Activated T-helper 9 cell treated with anti-CD3 and anti-CD28 coated beads, Interleukin-2, amount 50 U/mL, for 16 hours (primary cell): ENCODE measurements around the gene NPTX1.

Experiments used
- DNase-seq: peaks from one replicate; pipeline ENCODE4 v3.0.0-alpha.2; 2020; ENCODE audit warnings: low read depth

Gene NPTX1

DNA sequence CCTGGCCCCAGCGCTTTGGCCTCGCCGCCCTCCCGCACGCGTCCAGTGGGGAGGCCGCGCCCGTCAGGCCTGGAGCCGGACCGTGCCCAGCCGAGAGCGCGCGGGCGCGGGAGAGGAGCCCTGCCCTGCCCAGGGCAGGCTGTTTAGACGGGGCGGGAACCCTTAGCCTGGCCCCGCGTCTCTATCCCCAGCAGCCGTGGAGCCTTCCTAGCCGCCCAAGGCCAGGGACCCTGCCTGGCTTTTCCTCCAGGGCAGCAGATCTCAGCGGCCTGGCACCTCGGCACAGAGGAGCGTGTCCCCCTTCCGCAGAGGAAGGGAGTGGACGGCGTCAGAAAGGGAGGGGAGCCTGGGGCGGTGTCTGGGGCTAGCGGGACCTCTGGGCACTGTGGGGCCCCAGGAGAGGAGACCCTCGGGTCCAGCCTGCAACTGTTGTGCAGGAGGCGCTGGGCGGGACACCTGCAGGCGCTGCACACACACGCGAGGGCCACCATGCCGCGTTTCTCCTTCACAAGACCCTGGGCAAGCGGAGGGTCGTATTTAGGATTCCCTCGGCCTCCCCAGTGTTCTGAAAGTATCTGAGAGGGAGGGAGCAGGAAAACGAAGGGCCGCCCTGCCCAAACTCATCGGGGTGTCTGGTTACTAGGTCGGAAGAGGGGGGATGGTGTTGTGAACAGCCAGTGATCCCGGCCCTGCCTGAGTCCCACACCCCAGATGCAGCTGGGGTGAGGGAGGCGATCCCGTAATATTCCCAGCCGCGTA is 2.3 kb upstream of the NPTX1 start:
- no peak for DNase-seq

DNA sequence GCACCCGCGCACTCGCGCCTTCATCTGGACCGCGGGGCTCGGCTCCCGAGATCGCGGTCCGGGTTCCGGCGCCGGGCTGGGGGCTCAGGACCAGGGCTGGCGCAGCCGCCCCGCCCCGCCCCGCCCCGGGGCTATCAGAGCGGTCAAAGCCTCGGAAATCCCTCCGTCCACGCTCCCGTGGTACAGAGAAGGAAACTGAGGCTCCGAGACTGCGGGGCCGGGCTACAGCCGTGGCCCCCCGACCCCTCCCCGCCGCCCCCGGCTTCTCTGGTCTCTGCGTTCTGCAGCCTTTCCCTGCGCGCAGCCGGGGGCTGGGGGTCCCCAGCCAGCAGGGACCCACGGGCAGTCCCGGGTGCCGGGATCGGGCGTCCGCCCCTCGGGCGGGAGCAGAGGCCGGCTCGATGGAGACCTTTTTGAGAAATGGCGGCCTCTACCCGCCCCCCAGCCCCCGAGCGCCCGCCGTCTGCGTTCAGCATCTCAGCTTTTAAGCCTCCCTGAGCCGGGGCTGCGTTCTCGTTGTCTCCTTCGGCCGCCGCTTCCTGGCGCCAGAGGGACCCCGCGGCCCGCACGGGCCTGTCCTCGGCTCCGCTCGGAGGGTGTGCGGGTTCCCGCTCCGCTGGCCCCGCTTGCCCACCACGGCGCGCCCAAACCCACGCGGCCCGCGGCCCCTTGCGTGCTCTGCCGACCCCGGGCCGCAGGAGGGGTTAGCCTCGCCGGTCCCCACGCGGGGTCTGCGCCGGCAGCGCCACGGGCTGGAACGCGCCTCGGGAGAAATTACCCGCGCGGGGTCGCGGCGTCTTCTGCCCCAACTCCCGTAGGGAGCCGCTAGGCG is 1.5 kb upstream of the NPTX1 start:
- no peak for DNase-seq

DNA sequence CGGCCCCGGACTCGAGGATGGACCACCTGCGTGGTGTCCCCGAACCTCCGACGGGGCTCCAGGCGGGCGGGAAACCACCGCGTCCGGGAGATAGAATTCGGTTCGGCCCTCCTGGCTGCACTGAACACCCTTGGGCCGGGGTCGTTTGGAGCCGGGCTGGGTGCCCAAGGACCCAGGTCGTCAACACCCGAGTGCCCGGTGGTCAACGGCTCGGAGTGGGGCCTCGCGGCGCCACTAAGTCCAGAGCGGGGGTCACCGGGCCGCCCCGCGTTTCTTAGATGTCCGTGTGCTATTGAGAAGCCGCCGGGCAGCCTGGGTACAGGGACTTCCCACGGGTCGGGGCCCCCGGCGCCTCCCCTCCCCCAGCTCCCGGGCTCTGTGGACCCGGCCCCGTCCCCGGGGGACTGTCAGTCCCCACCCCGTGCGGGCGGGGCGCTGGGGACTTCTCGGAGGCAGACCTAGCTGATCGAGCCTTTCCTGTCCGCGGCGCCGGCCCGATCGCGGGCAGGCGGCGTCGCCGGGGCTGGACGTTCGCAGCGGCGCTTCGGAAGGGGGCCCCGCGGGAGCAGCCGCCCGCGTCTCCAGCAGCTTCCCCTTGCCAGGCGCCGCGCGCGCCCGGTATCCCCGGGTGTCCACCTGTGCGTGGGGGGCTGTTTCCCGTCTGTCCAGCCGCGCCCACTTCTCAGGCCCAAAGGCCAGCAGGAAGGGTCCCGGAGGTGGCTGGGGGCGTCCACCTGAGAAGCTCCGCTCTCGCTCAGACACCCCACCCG is 655 bp upstream of the NPTX1 start:
- no peak for DNase-seq

DNA sequence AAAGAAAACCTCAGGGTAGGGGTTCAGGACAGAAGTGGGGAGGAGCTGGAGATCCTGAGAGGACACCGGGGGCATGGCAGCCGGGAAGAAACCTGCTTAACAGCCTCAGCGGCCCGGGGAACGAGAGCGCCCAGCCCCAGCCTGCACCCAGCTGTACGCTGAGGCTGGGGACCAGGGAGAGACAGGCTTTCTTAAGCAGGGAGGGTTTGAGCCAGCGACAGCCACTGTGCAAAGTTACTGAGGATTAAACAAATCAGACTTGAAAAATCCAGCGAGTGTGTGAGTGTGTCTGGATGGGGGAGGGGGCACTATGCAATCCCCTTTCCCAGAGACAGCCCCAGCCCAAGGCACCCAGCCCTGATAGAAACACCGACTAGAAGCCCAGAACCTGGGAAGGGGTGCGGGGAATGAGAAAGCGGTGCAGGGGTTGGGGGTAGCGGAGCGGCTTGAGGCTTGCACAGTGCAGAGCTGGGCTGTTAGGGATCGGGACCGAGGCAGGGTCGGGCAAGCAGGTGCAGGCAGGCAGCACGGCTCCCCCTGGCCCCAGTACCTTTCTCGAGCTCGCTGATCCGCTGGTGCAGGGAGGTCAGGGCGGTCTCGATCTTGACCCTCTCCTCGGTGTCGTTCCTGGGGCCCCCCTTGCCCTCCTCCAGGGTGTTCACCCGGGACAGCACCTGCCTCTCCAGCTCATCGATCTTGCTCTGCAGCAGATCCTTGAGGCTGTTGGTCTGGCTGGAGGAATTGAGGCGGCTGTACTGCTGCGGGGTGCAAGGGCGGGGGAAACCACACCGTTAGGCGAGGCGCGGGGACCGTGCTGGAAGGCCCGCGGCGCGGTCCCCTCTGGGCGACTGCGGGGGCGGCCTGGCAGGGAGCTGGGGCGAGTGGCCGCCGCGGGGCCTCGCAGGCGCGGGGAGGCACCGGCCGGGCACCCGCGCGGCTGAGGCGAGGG is 1.2 kb downstream of the NPTX1 start:
- no peak for DNase-seq

DNA sequence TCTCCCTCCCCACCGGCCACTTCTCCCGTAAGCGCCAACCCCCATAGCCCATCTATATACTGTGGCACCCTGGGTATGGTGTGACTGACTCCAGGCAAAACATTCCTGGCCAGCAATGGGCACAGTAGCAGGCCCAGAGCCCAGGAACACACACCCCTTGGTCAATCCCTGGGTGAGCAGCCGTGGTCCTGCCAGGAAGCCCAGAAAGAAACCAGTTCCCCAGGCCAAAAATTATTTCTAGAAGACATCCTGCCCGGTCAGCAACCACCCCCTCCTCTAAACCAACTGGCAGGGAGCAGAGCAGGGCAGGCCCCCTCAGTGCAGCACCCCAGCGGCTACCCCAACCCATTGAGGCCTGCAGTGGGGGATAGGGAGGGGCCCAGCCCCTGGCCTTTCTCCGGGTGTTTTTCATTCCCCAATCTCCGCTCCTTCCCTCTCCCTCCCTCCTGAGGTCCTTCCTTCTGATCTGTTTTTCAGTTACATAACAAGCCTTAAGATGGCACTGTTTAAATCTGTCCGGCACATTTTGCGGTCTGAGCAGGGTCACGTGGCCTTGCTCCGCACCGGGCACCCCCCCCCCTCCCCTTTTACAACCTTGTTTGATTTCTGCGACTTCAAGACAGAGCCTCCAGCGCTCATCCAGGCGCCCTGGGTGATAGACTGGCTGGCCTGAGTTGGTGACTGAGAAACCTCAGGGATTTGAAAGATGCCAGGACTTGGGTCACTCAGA is 2.0 kb downstream of the NPTX1 start:
- no peak for DNase-seq

DNA sequence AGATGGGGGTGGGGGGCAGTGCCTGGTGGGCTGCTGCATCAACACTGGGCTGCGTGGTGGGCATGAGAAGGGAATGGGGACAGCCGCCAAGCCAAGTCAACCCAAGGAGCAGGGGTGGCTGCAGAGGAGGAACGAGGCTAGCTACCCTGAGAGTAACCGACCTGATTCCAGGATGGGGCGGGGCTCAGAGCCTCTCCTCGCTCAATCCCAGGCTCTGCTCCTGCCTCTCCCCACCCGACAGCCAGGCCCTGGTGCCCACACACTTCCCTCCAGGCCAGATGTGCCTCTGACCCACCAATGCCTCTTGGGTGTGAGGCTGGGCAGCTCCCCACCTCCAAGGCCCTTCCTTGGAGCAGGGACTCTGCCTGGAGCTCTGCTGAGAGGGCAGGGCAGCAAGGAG is 2.7 kb downstream of the NPTX1 start:
- DNase-seq, result no peak

DNA sequence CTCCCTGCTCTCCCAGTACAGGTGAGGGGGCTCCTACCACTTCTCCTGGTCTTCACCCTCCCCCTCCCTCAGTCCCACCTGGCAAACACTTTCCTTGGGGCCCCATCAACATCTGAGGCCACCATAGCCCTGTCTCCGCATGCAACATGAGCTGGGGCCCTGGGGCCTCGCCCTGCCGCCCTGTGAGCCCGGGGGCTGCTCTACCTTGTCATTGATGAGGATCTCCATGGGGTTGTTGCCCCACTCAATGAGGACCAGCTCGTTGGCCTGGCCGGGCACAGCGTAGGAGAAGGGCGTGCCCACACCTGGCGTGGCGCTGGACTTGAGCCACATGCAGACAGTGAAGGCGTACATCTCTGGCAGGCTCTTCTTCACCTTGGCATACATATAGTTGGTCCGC is 3.4 kb downstream of the NPTX1 start:
- DNase-seq, result no peak

DNA sequence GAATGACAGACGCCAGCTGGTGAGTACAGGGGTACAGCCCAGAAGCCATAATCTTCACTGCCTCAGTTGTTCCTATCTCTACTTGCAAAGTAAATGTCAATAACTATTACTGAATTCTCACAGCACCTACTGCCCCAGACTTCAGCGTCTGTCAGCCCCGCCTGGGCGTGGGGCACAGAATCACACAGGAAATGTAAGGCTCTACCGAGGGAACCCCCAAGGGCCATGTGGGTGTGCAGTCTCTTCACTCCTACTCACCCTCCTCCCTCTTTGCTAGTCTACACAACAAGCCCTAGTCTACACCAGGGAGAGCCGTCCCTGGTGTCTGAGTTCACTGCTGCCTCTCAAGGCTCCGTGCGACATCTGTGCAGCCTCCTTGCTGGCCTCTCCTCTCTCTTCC is 4.5 kb downstream of the NPTX1 start:
- DNase-seq, result no peak

DNA sequence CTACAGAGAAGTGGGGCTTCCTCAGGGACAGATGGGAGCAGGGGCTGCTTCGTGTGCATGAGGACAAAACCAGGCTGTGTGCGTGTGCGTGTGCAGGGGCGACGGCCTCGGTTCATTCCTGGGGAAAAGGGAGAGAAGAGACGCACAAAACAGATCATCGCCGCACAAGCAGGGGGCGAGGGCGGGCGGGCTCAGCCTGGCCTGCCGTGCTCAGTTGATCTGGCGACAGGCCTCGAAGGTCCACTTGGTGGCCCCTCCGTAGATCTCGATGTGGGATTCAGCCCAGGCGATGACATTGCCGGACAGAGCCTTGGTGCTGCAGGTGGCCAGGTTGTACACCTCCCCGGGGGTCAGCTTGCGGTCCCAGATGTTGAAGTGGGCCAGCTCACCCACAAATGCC is 5.8 kb downstream of the NPTX1 start:
- DNase-seq, result no peak

DNA sequence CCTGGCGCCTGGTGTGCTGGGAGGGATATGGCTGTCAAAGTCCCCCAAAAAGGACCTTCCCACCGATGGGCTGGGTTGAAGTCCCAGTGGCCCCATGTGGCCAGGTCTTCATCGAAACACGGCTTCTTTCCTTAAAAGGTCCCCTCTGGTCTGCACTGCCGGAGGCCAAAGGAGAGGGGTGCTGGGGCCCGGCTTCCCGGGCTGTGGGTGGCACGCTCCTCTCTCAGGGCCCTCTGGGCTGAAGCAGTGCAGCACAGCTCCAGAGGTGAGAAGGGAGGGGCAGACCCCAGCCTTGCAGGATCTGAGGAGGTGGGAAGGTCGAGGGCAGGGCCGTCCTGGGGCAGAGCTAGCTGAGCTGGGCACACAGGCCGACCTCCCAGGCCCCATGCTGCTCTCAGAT is 6.7 kb downstream of the NPTX1 start:
- DNase-seq, result no peak

DNA sequence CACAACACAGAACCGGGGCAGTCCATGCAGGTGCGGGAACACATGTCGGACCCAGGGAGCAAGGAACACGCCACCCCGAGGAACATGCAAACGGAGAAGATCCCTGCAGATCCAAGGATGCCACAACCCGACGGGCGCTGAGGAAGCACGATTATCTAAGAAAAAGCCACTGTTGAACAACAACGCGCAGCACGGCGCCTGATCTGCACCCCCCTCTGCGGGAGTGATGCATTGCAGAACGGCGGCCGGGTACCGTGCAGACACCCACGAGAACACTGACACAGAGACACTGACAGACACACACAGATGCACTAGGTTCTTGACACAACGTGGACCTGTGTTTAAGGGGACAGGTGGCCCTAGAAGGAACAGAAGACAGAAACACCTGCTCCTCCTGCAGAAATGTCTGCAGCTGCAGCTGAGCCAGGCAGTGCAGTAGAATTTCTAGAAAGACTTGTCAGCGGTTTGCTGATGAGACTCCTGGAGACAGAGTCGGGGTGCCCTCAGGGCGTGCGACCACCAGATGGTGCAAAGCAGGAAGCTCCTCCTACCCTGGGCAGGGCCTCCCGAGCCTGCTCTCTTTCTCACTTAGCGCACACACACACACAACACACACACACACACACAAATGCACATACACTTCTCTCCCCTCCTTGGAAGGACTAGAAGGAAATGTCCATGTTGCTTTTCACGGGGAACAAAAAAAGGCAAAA is 7.5 kb downstream of the NPTX1 start:
- no peak for DNase-seq

DNA sequence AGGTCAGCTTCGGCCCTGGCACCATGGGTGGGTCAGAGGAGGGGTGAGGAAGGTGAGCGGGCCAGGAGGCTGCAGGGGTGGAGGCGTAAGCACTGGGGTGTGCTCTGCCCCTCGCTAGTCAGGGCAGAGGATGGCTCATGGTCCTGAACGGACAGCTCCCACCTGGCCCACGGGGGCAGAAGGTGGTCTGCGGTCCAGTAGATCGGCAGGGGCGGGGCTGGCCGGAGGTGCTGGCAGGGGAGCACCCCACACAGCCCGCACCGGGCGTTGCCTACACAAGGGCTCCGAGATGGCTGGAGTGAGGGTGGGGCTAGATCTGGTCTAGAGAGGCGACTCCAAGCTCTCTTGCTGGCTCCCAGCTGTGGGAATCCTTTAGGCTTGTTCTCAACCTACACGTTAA is 8.2 kb downstream of the NPTX1 start:
- no peak for DNase-seq

DNA sequence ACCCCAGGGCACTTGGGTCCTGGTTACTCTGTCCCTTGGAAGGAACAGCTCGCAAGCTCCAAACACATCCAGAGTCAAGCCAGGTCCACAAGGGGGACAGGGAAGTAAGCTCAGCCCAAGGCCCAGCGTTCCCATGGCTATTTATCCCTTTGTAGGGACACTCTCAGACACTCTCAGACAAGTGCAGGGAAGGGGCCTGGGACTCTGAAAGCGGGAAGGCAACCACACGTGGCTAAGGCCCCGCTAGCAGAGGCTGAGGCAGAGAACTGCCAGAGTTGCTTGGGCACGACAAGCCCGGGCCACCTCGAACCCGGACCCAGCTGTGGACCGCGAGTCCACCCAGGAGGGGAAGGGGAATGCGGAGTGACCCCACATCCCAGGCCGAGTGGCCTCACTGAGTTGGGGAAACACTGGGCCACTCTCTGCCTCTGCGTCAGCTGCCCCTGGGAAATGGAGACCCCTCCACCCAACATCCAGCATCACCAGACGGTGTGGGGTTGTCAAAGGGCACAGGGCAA is 10.2 kb downstream of the NPTX1 start:
- DNase-seq, result no peak

DNA sequence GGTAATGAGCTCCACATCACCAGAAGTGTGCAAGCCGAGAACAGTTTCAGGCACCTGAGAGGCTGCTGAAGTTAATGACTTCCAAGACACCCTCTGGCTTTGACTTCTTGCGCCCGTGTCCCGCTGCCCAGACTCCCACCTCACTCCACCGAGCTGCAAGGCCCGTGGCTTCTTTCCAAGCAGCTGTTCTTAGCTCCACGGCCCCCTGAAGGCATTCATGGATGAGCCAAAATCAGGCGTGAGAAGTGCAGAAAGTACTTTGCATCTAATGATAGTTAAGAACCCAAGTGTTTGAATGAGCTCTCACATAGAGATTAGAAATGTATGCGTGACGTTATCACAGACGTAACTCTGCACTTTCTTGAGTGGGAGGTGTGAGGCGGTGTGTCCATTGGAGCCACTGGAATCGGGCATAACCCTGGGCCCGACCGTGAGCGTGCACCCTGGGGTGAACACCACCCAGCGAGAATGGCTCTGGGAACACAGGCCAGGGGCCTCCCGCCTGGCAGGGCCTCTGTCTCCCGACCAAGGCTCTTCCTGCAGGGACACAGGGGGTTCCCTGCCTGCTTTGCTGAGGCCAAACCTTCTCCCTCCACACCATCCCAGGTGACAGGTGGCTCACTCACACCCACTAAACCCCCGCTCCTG is 11.0 kb downstream of the NPTX1 start:
- DNase-seq, result no peak

DNA sequence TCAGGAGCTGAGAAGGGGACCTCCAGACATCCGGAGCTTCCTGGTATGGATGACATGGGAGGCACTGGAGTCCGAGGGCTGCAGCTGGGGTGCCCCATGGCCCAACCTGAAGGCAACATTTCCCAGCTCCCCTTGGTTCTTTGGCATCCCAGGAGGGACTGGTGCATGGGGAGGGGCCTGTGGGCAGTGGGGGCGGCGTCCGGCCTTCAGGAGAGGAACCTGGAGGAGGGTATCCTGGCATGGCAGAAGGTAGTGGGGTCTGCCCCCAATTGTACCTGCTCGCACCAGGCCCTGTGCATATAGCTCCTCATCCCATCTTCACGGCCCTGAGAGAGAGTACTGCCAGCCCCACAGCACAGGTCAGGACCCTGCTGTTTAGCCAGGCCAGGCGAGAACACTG is 11.9 kb downstream of the NPTX1 start:
- DNase-seq, result no peak

DNA sequence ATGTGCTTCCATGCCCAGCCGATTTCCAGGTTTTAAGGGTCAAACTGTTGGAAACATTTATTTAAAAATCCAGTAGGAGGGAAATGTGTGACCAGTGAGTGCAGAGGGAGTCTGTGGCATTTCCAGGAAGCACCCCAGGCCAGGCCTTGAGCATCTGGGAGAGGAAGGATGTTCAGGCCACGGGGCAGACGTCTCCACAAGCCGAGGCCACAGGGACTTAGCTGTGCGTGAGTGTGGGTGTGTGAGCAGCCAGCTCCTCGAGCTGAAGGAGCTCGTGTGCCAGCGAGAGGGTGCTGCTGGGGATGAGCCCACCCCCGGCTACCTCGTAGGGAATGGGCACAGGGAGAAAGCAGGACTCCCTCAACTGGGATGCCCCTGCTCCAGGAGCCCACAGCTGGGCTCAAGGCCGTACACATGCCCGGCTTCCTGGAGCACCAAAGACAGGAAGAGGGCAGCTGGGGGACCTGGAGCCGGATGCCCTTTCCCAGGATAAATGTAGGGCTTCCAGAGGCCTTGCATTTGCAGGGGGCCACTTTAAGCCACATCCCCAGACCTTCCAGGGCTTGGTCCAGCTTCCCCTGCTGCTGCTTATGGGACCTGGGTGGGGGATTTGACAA is 12.5 kb downstream of the NPTX1 start:
- no peak for DNase-seq

DNA sequence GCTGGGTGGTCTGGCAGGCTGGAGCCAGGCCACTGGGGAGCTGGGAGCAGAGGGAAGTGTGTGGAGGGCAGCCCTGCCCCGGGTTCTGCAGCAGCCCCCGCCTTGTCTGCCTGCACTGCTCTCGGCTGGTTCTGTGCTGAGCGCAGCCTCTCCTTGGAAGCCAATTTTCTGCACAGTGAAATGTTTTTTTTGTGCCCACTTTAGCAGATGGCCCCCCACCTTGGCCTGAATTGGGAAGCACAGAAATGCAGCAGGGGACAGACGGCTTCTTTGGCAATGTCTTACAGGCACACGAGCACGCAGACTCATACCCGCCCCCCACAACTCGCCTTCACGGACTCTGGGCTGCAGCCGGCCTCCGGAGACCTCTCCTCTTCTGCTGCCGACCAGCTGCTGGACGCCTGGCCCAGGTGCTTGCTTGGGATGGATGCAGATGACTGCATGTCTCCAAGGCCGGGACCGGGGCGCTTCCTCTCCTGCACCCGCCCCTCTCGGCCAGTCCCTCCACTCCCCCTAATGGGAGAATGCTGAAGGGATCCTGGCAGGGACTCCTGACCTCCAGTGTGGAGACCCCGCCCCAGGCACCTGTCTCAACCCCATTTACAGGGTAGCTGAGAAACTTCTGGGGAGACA is 14.8 kb downstream of the NPTX1 start:
- no peak for DNase-seq

DNA sequence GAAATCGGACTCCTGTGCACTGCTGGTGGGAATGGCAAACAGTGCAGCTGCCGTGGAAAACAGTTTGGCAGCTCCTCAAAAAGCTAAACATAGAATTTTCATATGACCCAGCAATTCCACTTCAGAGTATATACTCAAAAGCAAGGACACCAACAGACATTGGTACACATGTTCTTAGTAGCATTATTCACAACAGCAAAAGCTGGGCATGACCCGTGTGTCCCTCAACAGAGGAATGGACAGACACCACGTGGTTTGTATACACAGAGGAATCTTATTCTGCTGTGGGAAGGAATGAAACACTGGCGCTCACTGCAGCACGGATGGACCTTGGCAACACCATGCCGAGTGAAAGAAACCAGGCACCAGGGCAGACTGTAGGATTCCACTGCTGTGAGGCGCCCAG is 16.0 kb downstream of the NPTX1 start:
- no peak for DNase-seq

DNA sequence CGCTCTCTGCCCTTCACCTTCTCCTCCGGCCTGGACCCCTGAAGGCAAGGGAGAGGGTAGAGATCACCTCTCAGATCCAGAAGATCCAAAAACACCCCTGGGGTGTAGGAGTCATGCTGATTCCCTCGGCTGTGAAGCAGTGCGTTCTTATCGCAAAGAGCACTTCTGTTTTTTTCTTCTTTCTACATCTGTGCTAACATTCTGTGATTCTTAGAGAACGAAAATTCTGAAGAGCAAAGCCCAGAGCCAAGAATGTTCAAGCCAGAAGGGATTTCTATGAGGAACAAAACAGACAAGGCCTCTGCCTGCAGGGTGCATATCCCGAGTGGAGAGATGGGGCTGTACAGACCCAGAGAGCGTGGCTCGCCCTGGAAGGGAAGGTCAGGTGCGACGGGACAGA is 17.2 kb downstream of the NPTX1 start:
- DNase-seq, result no peak
